ENCODE data around the gene ERVFRD-1. TPM values are rescaled to one million over a fixed set of nuclear protein-coding genes. Genes with fewer than 3 reads are reported as not detected.

Gene ERVFRD-1
- polyA plus RNA-seq, 2 of the 4 experiments (the other 2 are of a cell fraction), result not detected

- ChIA-PET POLR2A (no interaction called here), CTCF (interaction anchor here (1.0 kb wide), 1 partner anchor 43 kb away, joined by 4 read pairs; no protein-coding TSS in a partner anchor)
- 65% methylated on average over 3 of the region's 3 CpGs for WGBS (ENCODE audit: missing lambda C conversion rate)
- H3K9me3 ChIP-seq, result peaks cover 3% of the 10 kb centered on the region; the same call in 1 of the 3 replicates
- FAIRE-seq (no peak), DNase-seq (ENCODE audit: low read depth in 1 of 2, low spot score in 1 of 2) (no peak), ATAC-seq (no peak)
- no peak overlapping the region for H3K4me3 ChIP-seq
- peaks cover 55% of the 10 kb centered on the region for H3K4me1 ChIP-seq
- H3K4me2 ChIP-seq, result no peak overlapping the region
- H3K27ac ChIP-seq, result 0 out of 6 replicates have a peak overlapping the region, but pooled peaks of 1 of the 2 experiments have one; percentile 0
- TF ChIP-seq, protein P1, sequence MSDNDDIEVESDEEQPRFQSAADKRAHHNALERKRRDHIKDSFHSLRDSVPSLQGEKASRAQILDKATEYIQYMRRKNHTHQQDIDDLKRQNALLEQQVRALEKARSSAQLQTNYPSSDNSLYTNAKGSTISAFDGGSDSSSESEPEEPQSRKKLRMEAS (IDR thresholded peaks at IDR 0.05), result no peak
- TF ChIP-seq RAD21 (conservative IDR thresholded peaks at IDR 0.05 in 1 of 2, IDR thresholded peaks at IDR 0.05 in 1 of 2) (no peak), MYC (IDR thresholded peaks at IDR 0.05; ENCODE audit: borderline replicate concordance, low read length) (no peak)
Measured at GRCh38 chr6:11140056-11140455, 28.5 kb upstream of the ERVFRD-1 start.

- POLR2A ChIA-PET, result no interaction called here
- TF ChIP-seq EP300 (IDR thresholded peaks at IDR 0.05) (no peak), CBX8 (IDR thresholded peaks at IDR 0.05) (no peak), HDAC2 (IDR thresholded peaks at IDR 0.05) (no peak), ZFP36 (IDR thresholded peaks at IDR 0.05; ENCODE audit: borderline replicate concordance, partially characterized antibody) (no peak), CBX2 (IDR thresholded peaks at IDR 0.05; ENCODE audit: borderline replicate concordance, low read depth) (no peak), PHF8 (IDR thresholded peaks at IDR 0.05; ENCODE audit: borderline replicate concordance, low read depth) (no peak), MAFK (IDR thresholded peaks at IDR 0.05; ENCODE audit: partially characterized antibody) (no peak), SMC3 (IDR thresholded peaks at IDR 0.05) (no peak), ZC3H11A (IDR thresholded peaks at IDR 0.05) (no peak), FOSB (CRISPR knock-in tag; IDR thresholded peaks at IDR 0.05) (no peak), ELK1 (IDR thresholded peaks at IDR 0.05; ENCODE audit: low read depth, low read length) (no peak), MAZ (IDR thresholded peaks at IDR 0.05; ENCODE audit: borderline replicate concordance, low read depth, low read length) (no peak)
- TF ChIP-seq, protein P1 (IDR thresholded peaks at IDR 0.05), result no peak
- TF ChIP-seq, protein P2, sequence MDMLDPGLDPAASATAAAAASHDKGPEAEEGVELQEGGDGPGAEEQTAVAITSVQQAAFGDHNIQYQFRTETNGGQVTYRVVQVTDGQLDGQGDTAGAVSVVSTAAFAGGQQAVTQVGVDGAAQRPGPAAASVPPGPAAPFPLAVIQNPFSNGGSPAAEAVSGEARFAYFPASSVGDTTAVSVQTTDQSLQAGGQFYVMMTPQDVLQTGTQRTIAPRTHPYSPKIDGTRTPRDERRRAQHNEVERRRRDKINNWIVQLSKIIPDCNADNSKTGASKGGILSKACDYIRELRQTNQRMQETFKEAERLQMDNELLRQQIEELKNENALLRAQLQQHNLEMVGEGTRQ (IDR thresholded peaks at IDR 0.05), result no peak
- TF ChIP-seq, protein P3, sequence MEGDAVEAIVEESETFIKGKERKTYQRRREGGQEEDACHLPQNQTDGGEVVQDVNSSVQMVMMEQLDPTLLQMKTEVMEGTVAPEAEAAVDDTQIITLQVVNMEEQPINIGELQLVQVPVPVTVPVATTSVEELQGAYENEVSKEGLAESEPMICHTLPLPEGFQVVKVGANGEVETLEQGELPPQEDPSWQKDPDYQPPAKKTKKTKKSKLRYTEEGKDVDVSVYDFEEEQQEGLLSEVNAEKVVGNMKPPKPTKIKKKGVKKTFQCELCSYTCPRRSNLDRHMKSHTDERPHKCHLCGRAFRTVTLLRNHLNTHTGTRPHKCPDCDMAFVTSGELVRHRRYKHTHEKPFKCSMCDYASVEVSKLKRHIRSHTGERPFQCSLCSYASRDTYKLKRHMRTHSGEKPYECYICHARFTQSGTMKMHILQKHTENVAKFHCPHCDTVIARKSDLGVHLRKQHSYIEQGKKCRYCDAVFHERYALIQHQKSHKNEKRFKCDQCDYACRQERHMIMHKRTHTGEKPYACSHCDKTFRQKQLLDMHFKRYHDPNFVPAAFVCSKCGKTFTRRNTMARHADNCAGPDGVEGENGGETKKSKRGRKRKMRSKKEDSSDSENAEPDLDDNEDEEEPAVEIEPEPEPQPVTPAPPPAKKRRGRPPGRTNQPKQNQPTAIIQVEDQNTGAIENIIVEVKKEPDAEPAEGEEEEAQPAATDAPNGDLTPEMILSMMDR (IDR thresholded peaks at IDR 0.05), result no peak
- TF ChIP-seq, protein P4, sequence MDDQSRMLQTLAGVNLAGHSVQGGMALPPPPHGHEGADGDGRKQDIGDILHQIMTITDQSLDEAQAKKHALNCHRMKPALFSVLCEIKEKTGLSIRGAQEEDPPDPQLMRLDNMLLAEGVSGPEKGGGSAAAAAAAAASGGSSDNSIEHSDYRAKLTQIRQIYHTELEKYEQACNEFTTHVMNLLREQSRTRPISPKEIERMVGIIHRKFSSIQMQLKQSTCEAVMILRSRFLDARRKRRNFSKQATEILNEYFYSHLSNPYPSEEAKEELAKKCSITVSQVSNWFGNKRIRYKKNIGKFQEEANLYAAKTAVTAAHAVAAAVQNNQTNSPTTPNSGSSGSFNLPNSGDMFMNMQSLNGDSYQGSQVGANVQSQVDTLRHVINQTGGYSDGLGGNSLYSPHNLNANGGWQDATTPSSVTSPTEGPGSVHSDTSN (IDR thresholded peaks at IDR 0.05), result no peak
- TF ChIP-seq, protein P5, sequence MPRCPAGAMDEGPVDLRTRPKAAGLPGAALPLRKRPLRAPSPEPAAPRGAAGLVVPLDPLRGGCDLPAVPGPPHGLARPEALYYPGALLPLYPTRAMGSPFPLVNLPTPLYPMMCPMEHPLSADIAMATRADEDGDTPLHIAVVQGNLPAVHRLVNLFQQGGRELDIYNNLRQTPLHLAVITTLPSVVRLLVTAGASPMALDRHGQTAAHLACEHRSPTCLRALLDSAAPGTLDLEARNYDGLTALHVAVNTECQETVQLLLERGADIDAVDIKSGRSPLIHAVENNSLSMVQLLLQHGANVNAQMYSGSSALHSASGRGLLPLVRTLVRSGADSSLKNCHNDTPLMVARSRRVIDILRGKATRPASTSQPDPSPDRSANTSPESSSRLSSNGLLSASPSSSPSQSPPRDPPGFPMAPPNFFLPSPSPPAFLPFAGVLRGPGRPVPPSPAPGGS (IDR thresholded peaks at IDR 0.05), result no peak
- DNase-seq (ENCODE audit: low read depth in 1 of 2, low spot score in 1 of 2), result no peak
- FAIRE-seq, result no peak
- H3K4me2 ChIP-seq, result no peak overlapping the region
- ATAC-seq, result 0 out of 6 replicates have a peak, but pooled peaks of 1 of the 2 experiments have one; percentile 13
- peaks cover 48% of the 10 kb centered on the region for H3K4me1 ChIP-seq
- CTCF ChIA-PET, result interaction anchor here (0.5 to 1.0 kb wide), 2 partner anchors 42 to 405 kb away, joined by 4 to 5 read pairs; no protein-coding TSS in a partner anchor
- H3K4me3 ChIP-seq, result no peak overlapping the region
- WGBS (ENCODE audit: missing lambda C conversion rate), result 95% methylated on average over 3 of the region's 3 CpGs
- 0 out of 6 replicates have a peak overlapping the region, but pooled peaks of 1 of the 2 experiments have one; percentile 0 for H3K27ac ChIP-seq
- peaks cover 3% of the 10 kb centered on the region; the same call in 1 of the 3 replicates for H3K9me3 ChIP-seq
Measured at GRCh38 chr6:11139051-11139960, 27.8 kb upstream of the ERVFRD-1 start.

Measured in A549 (cell line).